NCI-H69 (cell line): ENCODE results near the gene TSC2.
A peak's percentile ranks its signal among the peaks of the same experiment; 100 is the strongest.
"Not testable (repeated sequence)": the region's sequence is repeated elsewhere in the genome, so short reads cannot be mapped to it uniquely, and the experiment has no call there.

Experiments used
- DNase-seq: peaks from one replicate; lab custom pipeline; 2025; lab: John Stamatoyannopoulos, UW

The TSC2 gene

GRCh38 chr16:2009791-2010510, 37.8 kb upstream of the TSC2 start, which contains the start of gene ZNF598:
TSS of gene ZNF598 (minus strand) at chr16:2009821.
- peak; percentile 97 for DNase-seq

- DNase-seq, result not testable (repeated sequence)
These were observed 36.1 kb upstream of the TSC2 start for GRCh38 chr16:2011726-2012125.

GRCh38 chr16:2013527-2013926, 34.3 kb upstream of the TSC2 start:
- DNase-seq, result no peak

GRCh38 chr16:2015117-2015946, 32.5 kb upstream of the TSC2 start:
- DNase-seq, result peak; percentile 96

- no peak for DNase-seq
These were observed 31.9 kb upstream of the TSC2 start for GRCh38 chr16:2015947-2016208.

- peak; percentile 46 for DNase-seq
These were observed 31.3 kb upstream of the TSC2 start for GRCh38 chr16:2016407-2016922.

DNA sequence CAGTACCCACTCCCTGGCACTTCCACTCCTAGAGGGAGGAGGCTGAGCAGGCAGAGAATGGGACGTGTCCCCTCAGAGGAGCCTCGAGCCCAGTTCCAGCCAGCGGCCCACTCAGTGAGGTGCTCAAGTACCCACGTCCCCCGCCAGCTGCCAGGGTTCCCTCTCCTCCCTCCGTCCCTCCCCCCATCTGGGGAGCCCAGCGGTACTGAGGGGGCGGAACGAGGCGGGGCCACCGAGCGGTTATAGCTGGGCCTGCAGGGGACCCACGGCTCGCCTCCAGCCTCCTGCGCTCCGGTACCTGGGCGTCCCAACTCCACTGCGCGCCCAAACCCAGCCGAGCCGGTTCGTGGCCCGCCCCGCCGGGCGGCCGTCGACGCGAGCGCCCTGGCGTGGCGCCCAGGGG, 28.3 kb upstream of the TSC2 start, which contains the start of gene NPW:
Gene NPW (plus strand): TSS at position 268 of the 403 bp plus-strand sequence.
- peak; percentile 77 for DNase-seq

DNA sequence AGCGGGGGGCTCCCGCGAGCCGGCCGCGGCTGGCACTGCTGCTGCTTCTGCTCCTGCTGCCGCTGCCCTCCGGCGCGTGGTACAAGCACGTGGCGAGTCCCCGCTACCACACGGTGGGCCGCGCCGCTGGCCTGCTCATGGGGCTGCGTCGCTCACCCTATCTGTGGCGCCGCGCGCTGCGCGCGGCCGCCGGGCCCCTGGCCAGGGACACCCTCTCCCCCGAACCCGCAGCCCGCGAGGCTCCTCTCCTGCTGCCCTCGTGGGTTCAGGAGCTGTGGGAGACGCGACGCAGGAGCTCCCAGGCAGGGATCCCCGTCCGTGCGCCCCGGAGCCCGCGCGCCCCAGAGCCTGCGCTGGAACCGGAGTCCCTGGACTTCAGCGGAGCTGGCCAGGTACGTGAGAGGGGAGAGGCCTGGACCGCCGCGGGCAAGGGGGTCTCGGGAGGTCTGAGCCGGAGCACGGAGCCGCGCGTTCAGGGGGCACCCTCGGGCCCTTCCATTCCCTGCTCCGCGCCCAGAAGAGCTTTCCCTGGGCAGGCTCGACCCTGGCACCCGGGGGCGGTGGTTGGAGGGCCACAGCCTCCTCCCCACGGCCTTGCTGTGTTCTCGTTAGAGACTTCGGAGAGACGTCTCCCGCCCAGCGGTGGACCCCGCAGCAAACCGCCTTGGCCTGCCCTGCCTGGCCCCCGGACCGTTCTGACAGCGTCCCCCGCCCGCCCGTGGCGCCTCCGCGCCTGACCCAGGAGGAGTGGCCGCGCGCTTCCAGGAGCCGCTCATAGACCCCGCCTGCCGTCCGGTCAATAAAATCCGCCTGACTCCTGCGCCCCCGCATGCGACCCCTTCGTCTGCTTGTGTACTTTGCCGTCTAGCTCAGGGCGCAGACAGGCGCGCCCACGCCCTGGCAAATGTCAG, 27.6 kb upstream of the TSC2 start:
- DNase-seq, result peak; percentile 77

GRCh38 chr16:2022723-2023091, 25.1 kb upstream of the TSC2 start:
- no peak for DNase-seq

DNA sequence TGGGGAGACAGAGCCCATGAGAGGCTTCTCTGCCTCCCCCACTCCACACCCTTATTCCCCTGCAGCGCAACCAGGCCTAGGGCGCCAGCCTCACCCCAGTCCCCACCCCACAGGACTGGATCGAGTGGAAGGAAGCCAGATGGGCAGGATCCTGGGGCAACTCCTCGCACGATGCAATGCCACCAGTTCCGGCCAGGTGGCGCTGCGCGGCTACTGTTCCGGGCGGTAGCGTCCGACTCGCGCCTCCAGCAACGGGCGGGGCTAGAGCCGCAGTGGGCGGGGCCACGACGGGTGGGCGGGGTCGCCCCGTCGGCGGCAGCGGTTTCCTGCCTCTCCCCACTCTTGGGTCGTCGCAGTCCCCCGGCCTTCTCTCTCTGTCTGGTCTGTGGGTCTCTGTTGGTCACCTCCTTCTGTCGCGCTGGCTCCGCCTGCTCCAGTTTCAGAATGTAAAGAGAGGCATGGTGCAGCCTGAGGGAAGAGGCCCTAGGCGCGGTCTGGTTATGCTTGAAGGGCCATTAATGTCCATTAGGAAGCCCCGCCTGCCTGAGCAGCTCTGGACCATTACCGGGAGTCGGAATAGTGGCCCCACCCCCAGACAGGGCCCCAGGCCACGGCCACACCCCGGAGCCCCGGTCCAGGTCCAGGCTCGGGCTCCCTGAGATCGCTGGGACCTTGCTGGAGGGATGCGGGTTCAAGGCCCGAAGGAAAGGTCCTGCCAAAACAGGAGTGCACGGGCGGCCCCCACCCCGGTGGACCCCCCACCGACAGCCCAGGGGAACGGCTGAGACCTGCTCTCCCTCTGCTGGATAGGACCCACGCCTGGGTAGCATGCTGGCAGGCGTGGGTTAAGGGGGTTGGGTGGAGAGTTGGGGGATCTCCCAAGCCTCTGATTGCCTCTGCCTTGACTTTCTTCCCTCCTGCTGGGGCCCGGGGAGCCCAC, 24.4 kb upstream of the TSC2 start:
- peak; percentile 91 for DNase-seq

- DNase-seq, result no peak
These were observed 23.8 kb upstream of the TSC2 start for GRCh38 chr16:2024032-2024420.

DNA sequence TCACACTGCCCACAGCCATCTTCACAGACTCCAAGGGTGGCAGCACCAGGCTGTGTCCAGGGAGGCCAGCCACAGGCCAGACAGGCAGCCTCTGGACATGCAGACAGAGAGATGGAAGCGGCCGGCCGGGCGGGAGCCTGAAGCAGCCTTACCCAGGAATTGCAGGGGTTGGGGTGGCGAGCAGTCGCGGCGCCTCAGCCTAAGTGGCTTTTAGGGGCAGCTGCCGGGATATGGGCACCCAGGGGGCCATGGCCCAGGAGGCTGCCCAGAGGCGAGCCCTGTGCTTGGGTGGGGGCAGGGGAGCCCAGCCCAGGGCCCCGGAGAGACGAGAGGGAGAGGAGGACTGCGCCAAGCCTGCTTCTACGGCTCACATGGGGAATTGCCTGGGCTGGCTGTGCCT, 22.5 kb upstream of the TSC2 start:
- DNase-seq, result no peak

- DNase-seq, result no peak
These were observed 21.8 kb upstream of the TSC2 start for GRCh38 chr16:2025878-2026460.

- peak; percentile 73 for DNase-seq
These were observed 21.2 kb upstream of the TSC2 start, which contains the start of gene NHERF2 for GRCh38 chr16:2026461-2027023. TSS of gene NHERF2 (plus strand) at chr16:2026902. CDS start at chr16:2027006, 104 bp downstream.

GRCh38 chr16:2027024-2028010, 20.5 kb upstream of the TSC2 start:
- peak; percentile 73 for DNase-seq

- DNase-seq, result no peak
These were observed 19.6 kb upstream of the TSC2 start for GRCh38 chr16:2028146-2028545.

- DNase-seq, result peak; percentile 53
These were observed 19.1 kb upstream of the TSC2 start for GRCh38 chr16:2028620-2029220.

DNA sequence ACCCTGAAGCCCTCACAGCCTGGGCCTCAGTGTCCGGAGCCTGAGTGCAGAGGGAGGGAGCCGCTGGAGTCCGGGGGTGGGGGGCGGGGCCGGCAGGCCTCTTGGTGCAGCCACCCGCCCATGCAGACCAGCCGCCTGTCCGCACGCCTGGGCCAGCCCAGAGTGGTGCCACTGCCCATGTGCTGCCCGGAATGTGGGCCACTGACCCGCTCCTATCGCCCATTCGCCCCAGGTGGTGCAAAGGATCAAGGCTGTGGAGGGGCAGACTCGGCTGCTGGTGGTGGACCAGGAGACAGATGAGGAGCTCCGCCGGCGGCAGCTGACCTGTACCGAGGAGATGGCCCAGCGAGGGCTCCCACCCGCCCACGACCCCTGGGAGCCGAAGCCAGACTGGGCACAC, 18.4 kb upstream of the TSC2 start:
- no peak for DNase-seq

GRCh38 chr16:2030036-2030435, 17.7 kb upstream of the TSC2 start:
- no peak for DNase-seq
